HEK293 (cell line): Measurements from ENCODE around the gene RND1.

Experiments used
- CTCF ChIA-PET: fragments of 350-600 bp; formaldehyde crosslinking; extraction: SDS; loops from one replicate; lab custom pipeline; 2021; ENCODE audit warnings: antibody characterized with exemption; lab: Yijun Ruan, JAX
- POLR2A ChIA-PET: fragments of 300-600 bp; formaldehyde crosslinking; extraction: SDS; loops from one replicate; lab custom pipeline; 2020; ENCODE audit warnings: antibody characterized with exemption, inconsistent platforms; lab: Yijun Ruan, JAX
- H3K27ac ChIP-seq: fragments of 200-500 bp; sonication (Bioruptor generic); 2 replicates; pipeline ENCODE4 v1.5.1; 2014; ENCODE audit warnings: low read depth, low read length, control low read depth, inconsistent platforms; ENCODE audit errors: extremely low read depth
- H3K36me3 ChIP-seq, 2 experiments: fragments of 200-500 bp in 1 of 2; sonication (Bioruptor generic) in 1 of 2; 1 replicate in 1 of 2; 2 replicates in 1 of 2; pipeline ENCODE4 v1.5.1; 2014 to 2017; ENCODE audit warnings: inconsistent platforms in 2 of 2, low read length in 2 of 2; ENCODE audit not compliant: control insufficient read depth in 2 of 2, insufficient read depth in 1 of 2
- H3K4me1 ChIP-seq: fragments of 200-500 bp; sonication (Bioruptor generic); 2 replicates; pipeline ENCODE4 v1.5.1; 2014; ENCODE audit warnings: mild to moderate bottlenecking, low read length, inconsistent platforms; ENCODE audit not compliant: control insufficient read depth, insufficient read depth
- H3K4me3 ChIP-seq: 2 replicates; pipeline ENCODE4 v1.5.1; 2011; ENCODE audit warnings: low read depth, mild to moderate bottlenecking, control low read depth, low read length, moderate library complexity
- H3K9me3 ChIP-seq: fragments of 200-500 bp; sonication (Bioruptor generic); 2 replicates; pipeline ENCODE4 v1.5.1; 2014; ENCODE audit warnings: low read depth, low read length, inconsistent platforms; ENCODE audit not compliant: control insufficient read depth, insufficient read depth
- GLI2 ChIP-seq: fragments of 450-650 bp; formaldehyde crosslinking; IDR thresholded peaks from 2 replicates; pipeline ENCODE4; 2017; ENCODE audit warnings: missing biosample characterization, missing genetic modification characterization, low read depth, borderline replicate concordance
- PRDM6 ChIP-seq: fragments of 450-650 bp; formaldehyde crosslinking; IDR thresholded peaks from 2 replicates; pipeline ENCODE4 v1.5.1; 2017; ENCODE audit warnings: missing biosample characterization, missing genetic modification characterization
- SP3 ChIP-seq: fragments of 450-650 bp; formaldehyde crosslinking; IDR thresholded peaks from 2 replicates; pipeline ENCODE4 v1.5.1; 2016; ENCODE audit warnings: missing biosample characterization, missing genetic modification characterization
- WT1 ChIP-seq: fragments of 450-650 bp; formaldehyde crosslinking; IDR thresholded peaks from 2 replicates; pipeline ENCODE4 v1.5.1; 2016; ENCODE audit warnings: missing biosample characterization, missing genetic modification characterization
- ZBTB21 ChIP-seq: fragments of 450-650 bp; formaldehyde crosslinking; IDR thresholded peaks from 2 replicates; pipeline ENCODE4 v1.5.1; 2017; ENCODE audit warnings: missing biosample characterization, missing genetic modification characterization
- ZBTB48 ChIP-seq: fragments of 450-650 bp; formaldehyde crosslinking; IDR thresholded peaks from 2 replicates; pipeline ENCODE4 v1.5.1; 2016; ENCODE audit warnings: missing biosample characterization, missing genetic modification characterization
- ZNF140 ChIP-seq: fragments of 450-650 bp; formaldehyde crosslinking; IDR thresholded peaks from 2 replicates; pipeline ENCODE4 v1.5.1; 2016; ENCODE audit warnings: missing biosample characterization, missing genetic modification characterization
- ZNF211 ChIP-seq: fragments of 450-650 bp; formaldehyde crosslinking; IDR thresholded peaks from 2 replicates; pipeline ENCODE4 v1.5.1; 2016; ENCODE audit warnings: low read depth, missing biosample characterization, missing genetic modification characterization
- ZNF223 ChIP-seq: fragments of 450-650 bp; formaldehyde crosslinking; IDR thresholded peaks from 2 replicates; pipeline ENCODE4 v1.5.1; 2016; ENCODE audit warnings: missing biosample characterization, missing genetic modification characterization
- ZNF24 ChIP-seq: fragments of 450-650 bp; formaldehyde crosslinking; IDR thresholded peaks from 2 replicates; pipeline ENCODE4 v1.5.1; 2016; ENCODE audit warnings: missing biosample characterization, missing genetic modification characterization
- ZNF266 ChIP-seq: fragments of 450-650 bp; formaldehyde crosslinking; IDR thresholded peaks from 2 replicates; pipeline ENCODE4 v1.5.1; 2016; ENCODE audit warnings: missing biosample characterization, missing genetic modification characterization, low read depth
- ZNF302 ChIP-seq: fragments of 450-650 bp; formaldehyde crosslinking; IDR thresholded peaks from 2 replicates; pipeline ENCODE4 v1.5.1; 2016; ENCODE audit warnings: missing biosample characterization, missing genetic modification characterization, low read depth
- ZNF341 ChIP-seq: fragments of 450-650 bp; formaldehyde crosslinking; IDR thresholded peaks from 2 replicates; pipeline ENCODE4; 2016; ENCODE audit warnings: low read depth, missing biosample characterization, missing genetic modification characterization
- ZNF394 ChIP-seq: fragments of 450-650 bp; formaldehyde crosslinking; IDR thresholded peaks from 2 replicates; pipeline ENCODE4 v1.5.1; 2016; ENCODE audit warnings: missing biosample characterization, missing genetic modification characterization, mild to moderate bottlenecking, moderate library complexity, borderline replicate concordance
- ZNF404 ChIP-seq: fragments of 450-650 bp; formaldehyde crosslinking; IDR thresholded peaks from 2 replicates; pipeline ENCODE4 v1.5.1; 2017; ENCODE audit warnings: missing biosample characterization, missing genetic modification characterization
- ZNF426 ChIP-seq: fragments of 450-650 bp; formaldehyde crosslinking; IDR thresholded peaks from 2 replicates; pipeline ENCODE4 v1.5.1; 2017; ENCODE audit warnings: missing biosample characterization, missing genetic modification characterization, mild to moderate bottlenecking, inconsistent platforms, moderate library complexity
- ZNF433 ChIP-seq: fragments of 450-650 bp; formaldehyde crosslinking; IDR thresholded peaks from 2 replicates; pipeline ENCODE4 v1.5.1; 2016; ENCODE audit warnings: missing biosample characterization, missing genetic modification characterization, low read depth
- ZNF501 ChIP-seq: fragments of 450-650 bp; formaldehyde crosslinking; IDR thresholded peaks from 2 replicates; pipeline ENCODE4 v1.5.1; 2016; ENCODE audit warnings: missing biosample characterization, missing genetic modification characterization
- ZNF510 ChIP-seq: fragments of 450-650 bp; formaldehyde crosslinking; IDR thresholded peaks from 2 replicates; pipeline ENCODE4 v1.5.1; 2018; ENCODE audit warnings: mild to moderate bottlenecking, missing genetic modification characterization, missing biosample characterization; ENCODE audit not compliant: insufficient replicate concordance
- ZNF521 ChIP-seq: fragments of 450-650 bp; formaldehyde crosslinking; IDR thresholded peaks from 2 replicates; pipeline ENCODE4 v1.5.1; 2017; ENCODE audit warnings: missing biosample characterization, mild to moderate bottlenecking, missing genetic modification characterization
- ZNF558 ChIP-seq: fragments of 450-650 bp; formaldehyde crosslinking; IDR thresholded peaks from 2 replicates; pipeline ENCODE4 v1.5.1; 2016; ENCODE audit warnings: missing biosample characterization, missing genetic modification characterization
- ZNF560 ChIP-seq: fragments of 450-650 bp; formaldehyde crosslinking; IDR thresholded peaks from 2 replicates; pipeline ENCODE4 v1.5.1; 2017; ENCODE audit warnings: missing biosample characterization, missing genetic modification characterization, borderline replicate concordance
- ZNF585B ChIP-seq: fragments of 450-650 bp; formaldehyde crosslinking; IDR thresholded peaks from 2 replicates; pipeline ENCODE4 v1.5.1; 2016; ENCODE audit warnings: missing biosample characterization, missing genetic modification characterization
- ZNF610 ChIP-seq: fragments of 450-650 bp; formaldehyde crosslinking; IDR thresholded peaks from 2 replicates; pipeline ENCODE4 v1.5.1; 2016; ENCODE audit warnings: missing biosample characterization, missing genetic modification characterization, borderline replicate concordance
- ZNF623 ChIP-seq: fragments of 450-650 bp; formaldehyde crosslinking; IDR thresholded peaks from 2 replicates; pipeline ENCODE4 v1.5.1; 2016; ENCODE audit warnings: missing biosample characterization, missing genetic modification characterization
- ZNF654 ChIP-seq: fragments of 450-650 bp; formaldehyde crosslinking; IDR thresholded peaks from 2 replicates; pipeline ENCODE4 v1.5.1; 2016; ENCODE audit warnings: low read depth, missing biosample characterization, missing genetic modification characterization
- ZNF692 ChIP-seq: fragments of 450-650 bp; formaldehyde crosslinking; IDR thresholded peaks from 2 replicates; pipeline ENCODE4 v1.5.1; 2016; ENCODE audit warnings: missing biosample characterization, missing genetic modification characterization
- ZNF837 ChIP-seq: fragments of 450-650 bp; formaldehyde crosslinking; IDR thresholded peaks from 2 replicates; pipeline ENCODE4 v1.5.1; 2016; ENCODE audit warnings: missing biosample characterization, missing genetic modification characterization
- TF ChIP-seq, protein P1 (sequence below): fragments of 450-650 bp; formaldehyde crosslinking; IDR thresholded peaks from 2 replicates; pipeline ENCODE4 v1.5.1; 2016; ENCODE audit warnings: missing biosample characterization, missing genetic modification characterization
- TF ChIP-seq, protein P2 (sequence below): fragments of 450-650 bp; formaldehyde crosslinking; IDR thresholded peaks from 2 replicates; pipeline ENCODE4 v1.5.1; 2016; ENCODE audit warnings: missing biosample characterization, missing genetic modification characterization

RND1 gene

GRCh38 chr12:48903982-48904411 lies 38.3 kb upstream of the RND1 start (continued):
- 0 out of 2 replicates have a peak, but pooled peaks have one; percentile 68 for TF ChIP-seq GLI2 (tag by site-specific recombination)
- TF ChIP-seq ZNF692 (tag by site-specific recombination) = 0 out of 2 replicates have a peak, but pooled peaks have one; percentile 28
- TF ChIP-seq SP3 = 0 out of 2 replicates have a peak, but pooled peaks have one; percentile 20
- TF ChIP-seq ZNF501 = 0 out of 2 replicates have a peak, but pooled peaks have one; percentile 45
- TF ChIP-seq ZBTB48 = peak; percentile 53; the same call in 1 of the 2 replicates
- TF ChIP-seq ZNF24 (tag by site-specific recombination) = 0 out of 2 replicates have a peak, but pooled peaks have one; percentile 40
- peak; percentile 9 for TF ChIP-seq ZNF394
- TF ChIP-seq ZNF341 (tag by site-specific recombination) = peak; percentile 35

GRCh38 chr12:48903363-48903981 lies 37.8 kb upstream of the RND1 start:
- Histone ChIP-seq H3K4me1 (peaks cover 4% of the 10 kb centered on the region; the same call in 1 of the 2 replicates), H3K27ac (no peak overlapping the region), H3K4me3 (no peak overlapping the region), H3K9me3 (no peaks in the 10 kb centered on the region), H3K36me3 (no peaks in the 10 kb centered on the region)
- ChIA-PET POLR2A (no interaction called here), CTCF (interaction anchor here (0.6 to 6.5 kb wide), 21 partner anchors 10 to 220 kb away, joined by 3 to 75 read pairs (median 5); partner anchors contain the start of genes DDX23 and RND1)
- TF ChIP-seq ZNF558 (tag by site-specific recombination) (peak; percentile 74; the same call in 1 of the 2 replicates), ZNF404 (tag by site-specific recombination) (0 out of 2 replicates have a peak, but pooled peaks have one; percentile 83), ZNF266 (peak; percentile 64; the same call in 1 of the 2 replicates), ZNF610 (tag by site-specific recombination) (no peak), GLI2 (tag by site-specific recombination) (no peak; the same call in 1 of the 2 replicates), ZNF394 (peak; percentile 97; the same call in 1 of the 2 replicates), WT1 (tag by site-specific recombination) (no peak), ZNF223 (tag by site-specific recombination) (0 out of 2 replicates have a peak, but pooled peaks have one; percentile 30), ZNF426 (tag by site-specific recombination) (peak; percentile 91), ZNF211 (tag by site-specific recombination) (no peak), ZNF140 (tag by site-specific recombination) (peak; percentile 69; the same call in 1 of the 2 replicates), ZBTB21 (tag by site-specific recombination) (peak; percentile 54; the same call in 1 of the 2 replicates), ZNF560 (tag by site-specific recombination) (0 out of 2 replicates have a peak, but pooled peaks have one; percentile 29), ZNF623 (tag by site-specific recombination) (peak; percentile 67), ZNF433 (tag by site-specific recombination) (peak; percentile 86), ZNF510 (tag by site-specific recombination) (peak; percentile 89), ZNF585B (tag by site-specific recombination) (no peak), ZNF302 (tag by site-specific recombination) (no peak), ZNF837 (no peak), ZNF521 (tag by site-specific recombination) (no peak), PRDM6 (tag by site-specific recombination) (no peak), ZNF654 (tag by site-specific recombination) (peak; percentile 52)
- TF ChIP-seq, protein P1, sequence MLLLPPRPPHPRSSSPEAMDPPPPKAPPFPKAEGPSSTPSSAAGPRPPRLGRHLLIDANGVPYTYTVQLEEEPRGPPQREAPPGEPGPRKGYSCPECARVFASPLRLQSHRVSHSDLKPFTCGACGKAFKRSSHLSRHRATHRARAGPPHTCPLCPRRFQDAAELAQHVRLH (tag by site-specific recombination) = no peak
- TF ChIP-seq, protein P2, sequence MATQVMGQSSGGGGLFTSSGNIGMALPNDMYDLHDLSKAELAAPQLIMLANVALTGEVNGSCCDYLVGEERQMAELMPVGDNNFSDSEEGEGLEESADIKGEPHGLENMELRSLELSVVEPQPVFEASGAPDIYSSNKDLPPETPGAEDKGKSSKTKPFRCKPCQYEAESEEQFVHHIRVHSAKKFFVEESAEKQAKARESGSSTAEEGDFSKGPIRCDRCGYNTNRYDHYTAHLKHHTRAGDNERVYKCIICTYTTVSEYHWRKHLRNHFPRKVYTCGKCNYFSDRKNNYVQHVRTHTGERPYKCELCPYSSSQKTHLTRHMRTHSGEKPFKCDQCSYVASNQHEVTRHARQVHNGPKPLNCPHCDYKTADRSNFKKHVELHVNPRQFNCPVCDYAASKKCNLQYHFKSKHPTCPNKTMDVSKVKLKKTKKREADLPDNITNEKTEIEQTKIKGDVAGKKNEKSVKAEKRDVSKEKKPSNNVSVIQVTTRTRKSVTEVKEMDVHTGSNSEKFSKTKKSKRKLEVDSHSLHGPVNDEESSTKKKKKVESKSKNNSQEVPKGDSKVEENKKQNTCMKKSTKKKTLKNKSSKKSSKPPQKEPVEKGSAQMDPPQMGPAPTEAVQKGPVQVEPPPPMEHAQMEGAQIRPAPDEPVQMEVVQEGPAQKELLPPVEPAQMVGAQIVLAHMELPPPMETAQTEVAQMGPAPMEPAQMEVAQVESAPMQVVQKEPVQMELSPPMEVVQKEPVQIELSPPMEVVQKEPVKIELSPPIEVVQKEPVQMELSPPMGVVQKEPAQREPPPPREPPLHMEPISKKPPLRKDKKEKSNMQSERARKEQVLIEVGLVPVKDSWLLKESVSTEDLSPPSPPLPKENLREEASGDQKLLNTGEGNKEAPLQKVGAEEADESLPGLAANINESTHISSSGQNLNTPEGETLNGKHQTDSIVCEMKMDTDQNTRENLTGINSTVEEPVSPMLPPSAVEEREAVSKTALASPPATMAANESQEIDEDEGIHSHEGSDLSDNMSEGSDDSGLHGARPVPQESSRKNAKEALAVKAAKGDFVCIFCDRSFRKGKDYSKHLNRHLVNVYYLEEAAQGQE (tag by site-specific recombination) = peak; percentile 83
